HG02884 (cell line): ENCODE results near the gene STK39.

Source experiments
- ATAC-seq: cut with Tn5 transposase; IDR thresholded peaks from one replicate; pipeline ENCODE4 v1.9.1; 2021; ENCODE audit warnings: mild to moderate bottlenecking, moderate library complexity; ENCODE audit not compliant: unreplicated experiment

Gene STK39

GRCh38 chr2:168058675-168059074 lies 188.7 kb downstream of the STK39 start:
- no peak for ATAC-seq

- no peak for ATAC-seq
Measured at GRCh38 chr2:168056242-168056787, 191.1 kb downstream of the STK39 start.

GRCh38 chr2:168054657-168055056 lies 192.7 kb downstream of the STK39 start:
- ATAC-seq = no peak

GRCh38 chr2:168053676-168054075 lies 193.7 kb downstream of the STK39 start:
- no peak for ATAC-seq

- ATAC-seq = no peak
Measured at GRCh38 chr2:168052773-168053172, 194.6 kb downstream of the STK39 start.

GRCh38 chr2:168050377-168050776 lies 197.0 kb downstream of the STK39 start:
- ATAC-seq = no peak

- ATAC-seq = no peak
Measured at GRCh38 chr2:168049609-168050008, 197.8 kb downstream of the STK39 start.

- ATAC-seq = no peak
Measured at GRCh38 chr2:168047091-168047690, 200.2 kb downstream of the STK39 start.

- ATAC-seq = no peak
Measured at GRCh38 chr2:168044579-168044978, 202.8 kb downstream of the STK39 start.

- no peak for ATAC-seq
Measured at GRCh38 chr2:168044176-168044575, 203.2 kb downstream of the STK39 start.

GRCh38 chr2:168042127-168042824 lies 205.1 kb downstream of the STK39 start:
- peak; percentile 87 for ATAC-seq

- no peak for ATAC-seq
Measured at GRCh38 chr2:168039881-168040280, 207.5 kb downstream of the STK39 start.

- ATAC-seq = no peak
Measured at GRCh38 chr2:168037778-168038177, 209.6 kb downstream of the STK39 start.

- ATAC-seq = peak; percentile 33
Measured at GRCh38 chr2:168035458-168035857, 211.9 kb downstream of the STK39 start.

- no peak for ATAC-seq
Measured at GRCh38 chr2:168034616-168035015, 212.8 kb downstream of the STK39 start.

- ATAC-seq = no peak
Measured at GRCh38 chr2:168033966-168034365, 213.4 kb downstream of the STK39 start.

- ATAC-seq = no peak
Measured at GRCh38 chr2:168032091-168032490, 215.3 kb downstream of the STK39 start.

- peak; percentile 94 for ATAC-seq
Measured at GRCh38 chr2:168030862-168031624, 216.4 kb downstream of the STK39 start.

- no peak for ATAC-seq
Measured at GRCh38 chr2:168029071-168029470, 218.3 kb downstream of the STK39 start.

GRCh38 chr2:168028362-168028761 lies 219.0 kb downstream of the STK39 start:
- ATAC-seq = no peak

GRCh38 chr2:168025487-168026202 lies 221.8 kb downstream of the STK39 start:
- ATAC-seq = no peak
